GM20000 (cell line): ENCODE measurements around the gene ANXA5.

ENCODE experiments used
- DNase-seq: peaks from one replicate; pipeline ENCODE4 v3.0.0; 2012; ENCODE audit warnings: low spot score
- TF ChIP-seq, protein P1 (sequence below): IDR thresholded peaks from 2 replicates; pipeline ENCODE4 v1.5.1; 2012; ENCODE audit warnings: mild to moderate bottlenecking, control low read depth; ENCODE audit errors: extremely low read depth, missing control alignments

ANXA5 gene

DNA sequence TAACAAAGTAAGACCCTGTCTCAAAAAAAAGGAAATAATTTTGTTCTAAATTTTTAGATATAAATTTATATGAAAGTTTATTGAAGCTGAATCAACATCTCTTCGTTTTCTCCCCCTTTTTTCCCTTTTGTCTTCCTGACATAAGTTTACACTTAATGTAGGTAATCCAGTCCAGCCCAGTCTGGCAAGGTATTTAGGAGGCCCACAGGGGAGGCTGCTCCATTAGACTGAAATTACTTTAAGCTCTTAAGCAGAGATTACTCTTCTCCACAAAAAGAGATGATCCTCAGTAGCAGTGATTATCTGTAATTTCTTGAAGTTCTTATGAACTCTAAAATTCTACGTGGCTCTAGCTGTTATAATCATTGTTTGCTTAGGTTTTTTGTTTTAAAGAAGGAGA is 46.0 kb downstream of the ANXA5 start:
- TF ChIP-seq, protein P1, sequence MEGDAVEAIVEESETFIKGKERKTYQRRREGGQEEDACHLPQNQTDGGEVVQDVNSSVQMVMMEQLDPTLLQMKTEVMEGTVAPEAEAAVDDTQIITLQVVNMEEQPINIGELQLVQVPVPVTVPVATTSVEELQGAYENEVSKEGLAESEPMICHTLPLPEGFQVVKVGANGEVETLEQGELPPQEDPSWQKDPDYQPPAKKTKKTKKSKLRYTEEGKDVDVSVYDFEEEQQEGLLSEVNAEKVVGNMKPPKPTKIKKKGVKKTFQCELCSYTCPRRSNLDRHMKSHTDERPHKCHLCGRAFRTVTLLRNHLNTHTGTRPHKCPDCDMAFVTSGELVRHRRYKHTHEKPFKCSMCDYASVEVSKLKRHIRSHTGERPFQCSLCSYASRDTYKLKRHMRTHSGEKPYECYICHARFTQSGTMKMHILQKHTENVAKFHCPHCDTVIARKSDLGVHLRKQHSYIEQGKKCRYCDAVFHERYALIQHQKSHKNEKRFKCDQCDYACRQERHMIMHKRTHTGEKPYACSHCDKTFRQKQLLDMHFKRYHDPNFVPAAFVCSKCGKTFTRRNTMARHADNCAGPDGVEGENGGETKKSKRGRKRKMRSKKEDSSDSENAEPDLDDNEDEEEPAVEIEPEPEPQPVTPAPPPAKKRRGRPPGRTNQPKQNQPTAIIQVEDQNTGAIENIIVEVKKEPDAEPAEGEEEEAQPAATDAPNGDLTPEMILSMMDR = no peak
- DNase-seq = no peak

- TF ChIP-seq, protein P1 = no peak
- DNase-seq = no peak
These were observed 48.3 kb downstream of the ANXA5 start for GRCh38 chr4:121648516-121648915.

- no peak for DNase-seq
- TF ChIP-seq, protein P1 = no peak
These were observed 53.7 kb downstream of the ANXA5 start for GRCh38 chr4:121642876-121643585.

- no peak for DNase-seq
- TF ChIP-seq, protein P1 = no peak
These were observed 54.5 kb downstream of the ANXA5 start for GRCh38 chr4:121642292-121642691.

- TF ChIP-seq, protein P1 = no peak
- DNase-seq = no peak
These were observed 63.1 kb downstream of the ANXA5 start for GRCh38 chr4:121633653-121634052.

DNA sequence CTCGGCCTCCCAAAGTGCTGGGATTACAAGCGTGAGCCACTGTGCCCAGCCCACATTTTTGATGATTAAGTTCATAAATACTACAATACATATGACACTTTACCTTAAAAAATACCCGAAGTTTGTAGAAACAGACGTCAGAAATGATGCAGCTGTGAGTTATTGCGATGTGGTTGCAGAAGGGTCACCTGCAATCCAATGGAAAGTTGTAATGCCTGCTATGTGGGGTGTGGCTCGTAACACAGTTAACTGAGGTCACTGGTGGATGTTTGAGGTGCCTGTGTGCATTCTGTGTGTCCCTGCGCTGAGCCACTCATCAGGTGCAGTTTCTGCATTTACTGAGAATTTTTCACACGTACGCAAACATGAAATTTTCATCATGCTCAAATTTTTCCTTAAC is 64.1 kb downstream of the ANXA5 start:
- TF ChIP-seq, protein P1 = no peak
- no peak for DNase-seq
